Keratinocyte (primary cell): Measurements from ENCODE around the gene PAX4. TPM values are rescaled to one million over a fixed set of nuclear protein-coding genes. Genes with fewer than 3 reads are reported as not detected.

Experiments used
- DNase-seq: peaks from one replicate; pipeline ENCODE4 v3.0.0-alpha.2; 2011; ENCODE audit warnings: low read depth, missing footprints, low spot score
- FAIRE-seq: peaks from 2 replicates; lab custom pipeline; 2011; peaks lifted over from hg19 to GRCh38; lab: Jason Lieb, UNC
- H2AFZ ChIP-seq: 2 replicates; pipeline ENCODE4 v1.6.0; 2012; ENCODE audit warnings: low read length, control low read depth, inconsistent platforms; ENCODE audit not compliant: control insufficient read depth
- H3K27ac ChIP-seq: 2 replicates; pipeline ENCODE4 v1.5.1; 2011; ENCODE audit warnings: low read length; ENCODE audit not compliant: control insufficient read depth, insufficient read depth
- H3K27me3 ChIP-seq: 3 replicates; pipeline ENCODE4 v1.6.0; 2011; ENCODE audit warnings: low read length; ENCODE audit not compliant: control insufficient read depth, insufficient read depth; ENCODE audit errors: extremely low read depth
- H3K36me3 ChIP-seq, 2 experiments: 2 replicates in 1 of 2; 3 replicates in 1 of 2; pipeline ENCODE4 v1.5.1; 2011; ENCODE audit warnings: low read length in 2 of 2, mild to moderate bottlenecking in 1 of 2; ENCODE audit not compliant: control insufficient read depth in 2 of 2, insufficient read depth in 2 of 2; ENCODE audit errors: extremely low read depth in 1 of 2
- H3K4me1 ChIP-seq: 3 replicates; pipeline ENCODE4 v1.5.1; 2011; ENCODE audit warnings: low read length; ENCODE audit not compliant: control insufficient read depth, insufficient read depth; ENCODE audit errors: extremely low read depth
- H3K4me2 ChIP-seq: 3 replicates; pipeline ENCODE4 v1.6.0; 2011; ENCODE audit warnings: low read depth, low read length; ENCODE audit not compliant: control insufficient read depth, insufficient read depth; ENCODE audit errors: extremely low read depth
- H3K4me3 ChIP-seq, 3 experiments: fragments of 200-600 bp in 1 of 3; sonication (generic) in 1 of 3; 2 replicates in 2 of 3; 3 replicates in 1 of 3; pipeline ENCODE4 v1.5.1; 2011 to 2016; ENCODE audit warnings: low read length in 3 of 3, mild to moderate bottlenecking in 3 of 3, control low read depth in 2 of 3, inconsistent platforms in 1 of 3, low read depth in 1 of 3, mixed read lengths in 1 of 3, mixed run types in 1 of 3, moderate library complexity in 1 of 3; ENCODE audit not compliant: control insufficient read depth in 2 of 3, insufficient read depth in 2 of 3; ENCODE audit errors: extremely low read depth in 1 of 3
- H3K79me2 ChIP-seq: 2 replicates; pipeline ENCODE4 v1.6.0; 2012; ENCODE audit warnings: low read length; ENCODE audit not compliant: control insufficient read depth, insufficient read depth
- H3K9ac ChIP-seq: 3 replicates; pipeline ENCODE4 v1.6.0; 2011; ENCODE audit warnings: low read length; ENCODE audit not compliant: control insufficient read depth, insufficient read depth; ENCODE audit errors: extremely low read depth
- H3K9me1 ChIP-seq: 3 replicates; pipeline ENCODE4 v1.6.0; 2011; ENCODE audit warnings: low read length; ENCODE audit not compliant: control insufficient read depth, insufficient read depth; ENCODE audit errors: extremely low read depth
- H3K9me3 ChIP-seq: 2 replicates; pipeline ENCODE4 v1.5.1; 2012; ENCODE audit warnings: low read depth, low read length; ENCODE audit not compliant: control insufficient read depth
- H4K20me1 ChIP-seq: 3 replicates; pipeline ENCODE4 v1.6.0; 2011; ENCODE audit warnings: low read length; ENCODE audit not compliant: control insufficient read depth, insufficient read depth; ENCODE audit errors: extremely low read depth
- EZH2 ChIP-seq: IDR thresholded peaks from one replicate; pipeline ENCODE4 v1.6.1; 2012; ENCODE audit warnings: inconsistent platforms, mild to moderate bottlenecking, low read length, moderate library complexity
- dilution Hi-C: fragments of 300-500 bp; cut with MboI; formaldehyde crosslinking; loops from one replicate; pipeline ENCODE4 v1.7.0; 2020; ENCODE audit warnings: low sequenced_read_pairs; ENCODE audit not compliant: extremely low pct_ligation_motif_present
- polyA plus RNA-seq, 5 experiments: library from polyadenylated mRNA; depleted of rRNA in 3 of 5; stranded (reverse) in 3 of 5; stranded (forward) in 1 of 5; unstranded in 1 of 5; fragments of >200 nt; gene quantifications; 1 replicate in 1 of 5; 2 replicates in 3 of 5; 3 replicates in 1 of 5; pipeline versions ENCODE4 v1.2.1 to v1.2.3, GENCODE V29; 2011 to 2012; ENCODE audit warnings: missing spikeins in 2 of 5, low read depth in 1 of 5, low replicate concordance in 1 of 5
- TF ChIP-seq, protein P1 (sequence below), 3 experiments: IDR thresholded peaks in 1 of 3; conservative IDR thresholded peaks in 1 of 3; optimal IDR thresholded peaks in 1 of 3; 2 replicates in 2 of 3; 3 replicates in 1 of 3; pipeline versions ENCODE3 to v1.5.1; 2011; ENCODE audit warnings: low read length in 3 of 3, mild to moderate bottlenecking in 3 of 3, moderate library complexity in 2 of 3, control low read depth in 1 of 3, inconsistent platforms in 1 of 3; ENCODE audit not compliant: insufficient read depth in 2 of 3; ENCODE audit errors: extremely low read depth in 1 of 3

The PAX4 gene
- polyA plus RNA-seq, 1 donor (not counting 4 experiments of a cell fraction or from before 2014, with no cell fraction given) = not detected

DNA sequence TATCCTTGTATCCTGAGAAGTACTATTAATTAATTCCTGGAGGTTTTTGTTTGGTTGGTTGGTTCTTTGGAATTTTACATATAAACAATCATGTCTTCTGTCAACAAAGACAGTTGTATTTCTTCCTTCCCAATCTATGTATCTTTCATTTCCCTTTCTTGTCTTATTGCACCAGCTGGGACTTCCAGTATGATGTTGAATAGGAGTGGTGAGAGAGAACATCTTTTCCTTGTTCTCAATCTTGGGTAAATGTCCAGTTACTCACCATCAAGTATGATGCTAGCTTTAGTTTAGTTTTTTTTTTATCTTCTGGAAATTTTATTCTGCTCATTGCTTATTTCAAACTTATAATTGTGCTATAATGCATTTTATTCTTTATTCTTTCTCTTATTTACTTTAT lies 7.4 kb upstream of the PAX4 start:
- no peaks in the 10 kb centered on the region for H3K79me2 ChIP-seq
- DNase-seq (no peak), FAIRE-seq (no peak)
- H4K20me1 ChIP-seq = no peaks in the 10 kb centered on the region
- no peak overlapping the region for H3K9ac ChIP-seq
- no peaks in the 10 kb centered on the region for H3K9me3 ChIP-seq
- no peak for TF ChIP-seq EZH2
- TF ChIP-seq, protein P1, sequence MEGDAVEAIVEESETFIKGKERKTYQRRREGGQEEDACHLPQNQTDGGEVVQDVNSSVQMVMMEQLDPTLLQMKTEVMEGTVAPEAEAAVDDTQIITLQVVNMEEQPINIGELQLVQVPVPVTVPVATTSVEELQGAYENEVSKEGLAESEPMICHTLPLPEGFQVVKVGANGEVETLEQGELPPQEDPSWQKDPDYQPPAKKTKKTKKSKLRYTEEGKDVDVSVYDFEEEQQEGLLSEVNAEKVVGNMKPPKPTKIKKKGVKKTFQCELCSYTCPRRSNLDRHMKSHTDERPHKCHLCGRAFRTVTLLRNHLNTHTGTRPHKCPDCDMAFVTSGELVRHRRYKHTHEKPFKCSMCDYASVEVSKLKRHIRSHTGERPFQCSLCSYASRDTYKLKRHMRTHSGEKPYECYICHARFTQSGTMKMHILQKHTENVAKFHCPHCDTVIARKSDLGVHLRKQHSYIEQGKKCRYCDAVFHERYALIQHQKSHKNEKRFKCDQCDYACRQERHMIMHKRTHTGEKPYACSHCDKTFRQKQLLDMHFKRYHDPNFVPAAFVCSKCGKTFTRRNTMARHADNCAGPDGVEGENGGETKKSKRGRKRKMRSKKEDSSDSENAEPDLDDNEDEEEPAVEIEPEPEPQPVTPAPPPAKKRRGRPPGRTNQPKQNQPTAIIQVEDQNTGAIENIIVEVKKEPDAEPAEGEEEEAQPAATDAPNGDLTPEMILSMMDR (optimal IDR thresholded peaks at IDR 0.05 in 1 of 3, IDR thresholded peaks at IDR 0.05 in 1 of 3, conservative IDR thresholded peaks at IDR 0.05 in 1 of 3; ENCODE audit: extremely low read depth in 1 of 3, insufficient read depth in 2 of 3, low read length in 3 of 3) = no peak
- peaks cover 11% of the 10 kb centered on the region for H3K27me3 ChIP-seq
- H3K27ac ChIP-seq = no peak overlapping the region
- no peak overlapping the region for H3K4me3 ChIP-seq
- no peak overlapping the region for H2AFZ ChIP-seq
- H3K36me3 ChIP-seq = no peaks in the 10 kb centered on the region
- H3K4me2 ChIP-seq = no peak overlapping the region
- no peaks in the 10 kb centered on the region for H3K4me1 ChIP-seq
- dilution Hi-C loops = no loop called here
- H3K9me1 ChIP-seq = no peaks in the 10 kb centered on the region

DNA sequence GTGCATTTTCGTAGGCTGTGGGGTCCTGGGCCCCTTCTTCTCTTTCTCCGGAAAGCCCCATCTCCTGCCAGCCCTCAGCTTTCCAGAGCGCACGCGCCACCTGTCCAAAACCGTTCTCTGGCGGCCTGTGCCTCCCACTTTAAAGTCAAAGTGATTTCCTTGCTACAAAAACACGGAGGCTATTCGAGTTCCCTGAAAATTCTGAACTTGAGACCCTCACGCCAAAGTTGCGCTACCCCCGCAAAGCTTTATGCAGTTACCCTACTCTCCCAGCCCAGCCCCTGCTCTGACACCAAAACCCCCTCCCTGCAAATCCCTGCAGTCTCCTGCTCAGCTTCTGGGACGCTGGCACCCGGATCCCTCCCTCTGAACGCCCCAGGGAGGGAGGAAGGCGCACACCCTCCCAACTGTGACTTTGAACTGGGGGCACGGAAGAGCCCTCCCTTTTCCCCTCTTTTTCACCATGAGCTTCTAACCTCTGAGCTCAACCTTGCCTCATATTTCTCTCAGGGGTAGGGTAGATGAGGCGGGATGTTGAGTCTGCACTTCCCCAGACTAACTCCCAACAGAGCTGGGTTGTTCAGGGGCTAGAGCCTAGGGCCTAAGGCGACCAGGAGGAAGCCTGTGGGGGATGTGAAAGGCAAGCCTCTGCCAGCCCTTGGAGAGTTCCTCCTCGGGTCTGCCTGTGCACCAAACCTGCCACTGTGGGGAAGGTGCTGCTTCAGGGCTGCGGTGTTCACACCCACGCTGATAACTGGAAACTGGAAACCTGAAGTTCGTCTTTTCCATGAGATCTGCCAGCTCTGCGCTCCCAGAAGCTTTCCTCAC lies 2.7 kb upstream of the PAX4 start:
- no peak for TF ChIP-seq EZH2
- TF ChIP-seq, protein P1 (optimal IDR thresholded peaks at IDR 0.05 in 1 of 3, IDR thresholded peaks at IDR 0.05 in 1 of 3, conservative IDR thresholded peaks at IDR 0.05 in 1 of 3; ENCODE audit: extremely low read depth in 1 of 3, insufficient read depth in 2 of 3, low read length in 3 of 3) = no peak
- peaks cover 35% of the 10 kb centered on the region for H3K27me3 ChIP-seq
- H3K36me3 ChIP-seq = no peaks in the 10 kb centered on the region
- H3K4me2 ChIP-seq = no peak overlapping the region
- no peak overlapping the region for H3K9ac ChIP-seq
- H3K27ac ChIP-seq = no peak overlapping the region
- no peak overlapping the region for H3K4me3 ChIP-seq
- no peaks in the 10 kb centered on the region for H3K9me1 ChIP-seq
- FAIRE-seq (no peak), DNase-seq (no peak)
- no peaks in the 10 kb centered on the region for H4K20me1 ChIP-seq
- no peak overlapping the region for H2AFZ ChIP-seq
- no peaks in the 10 kb centered on the region for H3K79me2 ChIP-seq
- no peaks in the 10 kb centered on the region for H3K9me3 ChIP-seq
- no peaks in the 10 kb centered on the region for H3K4me1 ChIP-seq
- dilution Hi-C loops = no loop called here
